ENCODE results near the gene PDF.

Gene PDF

GRCh38 chr16:69325784-69326171 lies 4.6 kb downstream of the PDF start:
- peaks cover 17% of the 10 kb centered on the region for H3K4me1 ChIP-seq (ENCODE audit: control insufficient read depth, insufficient read depth, low read length, poor library complexity, severe bottlenecking)
- no peaks in the 10 kb centered on the region for H3K9me3 ChIP-seq (ENCODE audit: control insufficient read depth, low read length)
- no peaks in the 10 kb centered on the region for H3K27me3 ChIP-seq (replicated peaks; ENCODE audit: control insufficient read depth, insufficient read depth, low read length, poor library complexity, severe bottlenecking)
- no peak for DNase-seq
- H3K4me3 ChIP-seq (ENCODE audit: insufficient read depth, low read depth, low read length, poor library complexity, severe bottlenecking) = no peak overlapping the region
- peaks cover 52% of the 10 kb centered on the region for H3K36me3 ChIP-seq (ENCODE audit: control insufficient read depth, insufficient read depth, low read length)
- H3K27ac ChIP-seq (ENCODE audit: insufficient read depth, low read length, poor library complexity, severe bottlenecking) = no peak overlapping the region

GRCh38 chr16:69324585-69325253 lies 5.7 kb downstream of the PDF start:
- no peaks in the 10 kb centered on the region for H3K27me3 ChIP-seq (replicated peaks; ENCODE audit: control insufficient read depth, insufficient read depth, low read length, poor library complexity, severe bottlenecking)
- H3K36me3 ChIP-seq (ENCODE audit: control insufficient read depth, insufficient read depth, low read length) = peaks cover 63% of the 10 kb centered on the region
- no peak overlapping the region for H3K27ac ChIP-seq (ENCODE audit: insufficient read depth, low read length, poor library complexity, severe bottlenecking)
- H3K4me1 ChIP-seq (ENCODE audit: control insufficient read depth, insufficient read depth, low read length, poor library complexity, severe bottlenecking) = peaks cover 15% of the 10 kb centered on the region
- no peak overlapping the region for H3K4me3 ChIP-seq (ENCODE audit: insufficient read depth, low read depth, low read length, poor library complexity, severe bottlenecking)
- DNase-seq = no peak
- H3K9me3 ChIP-seq (ENCODE audit: control insufficient read depth, low read length) = no peaks in the 10 kb centered on the region

- Histone ChIP-seq H3K27me3 (replicated peaks; ENCODE audit: control insufficient read depth, insufficient read depth, low read length, poor library complexity, severe bottlenecking) (no peaks in the 10 kb centered on the region), H3K27ac (ENCODE audit: insufficient read depth, low read length, poor library complexity, severe bottlenecking) (no peak overlapping the region), H3K4me1 (ENCODE audit: control insufficient read depth, insufficient read depth, low read length, poor library complexity, severe bottlenecking) (peaks cover 9% of the 10 kb centered on the region), H3K9me3 (ENCODE audit: control insufficient read depth, low read length) (no peaks in the 10 kb centered on the region), H3K36me3 (ENCODE audit: control insufficient read depth, insufficient read depth, low read length) (peaks cover 69% of the 10 kb centered on the region), H3K4me3 (ENCODE audit: insufficient read depth, low read depth, low read length, poor library complexity, severe bottlenecking) (no peak overlapping the region)
- DNase-seq = no peak
Measured at GRCh38 chr16:69324013-69324531, 6.3 kb downstream of the PDF start.

- peaks cover 4% of the 10 kb centered on the region for H3K4me1 ChIP-seq (ENCODE audit: control insufficient read depth, insufficient read depth, low read length, poor library complexity, severe bottlenecking)
- no peaks in the 10 kb centered on the region for H3K9me3 ChIP-seq (ENCODE audit: control insufficient read depth, low read length)
- no peak overlapping the region for H3K4me3 ChIP-seq (ENCODE audit: insufficient read depth, low read depth, low read length, poor library complexity, severe bottlenecking)
- H3K27ac ChIP-seq (ENCODE audit: insufficient read depth, low read length, poor library complexity, severe bottlenecking) = no peak overlapping the region
- no peaks in the 10 kb centered on the region for H3K27me3 ChIP-seq (replicated peaks; ENCODE audit: control insufficient read depth, insufficient read depth, low read length, poor library complexity, severe bottlenecking)
- H3K36me3 ChIP-seq (ENCODE audit: control insufficient read depth, insufficient read depth, low read length) = peaks cover 76% of the 10 kb centered on the region
- no peak for DNase-seq
Measured at GRCh38 chr16:69323415-69323814, 7.0 kb downstream of the PDF start.

- Histone ChIP-seq H3K4me3 (ENCODE audit: insufficient read depth, low read depth, low read length, poor library complexity, severe bottlenecking) (no peak overlapping the region), H3K27me3 (replicated peaks; ENCODE audit: control insufficient read depth, insufficient read depth, low read length, poor library complexity, severe bottlenecking) (no peaks in the 10 kb centered on the region), H3K4me1 (ENCODE audit: control insufficient read depth, insufficient read depth, low read length, poor library complexity, severe bottlenecking) (no peaks in the 10 kb centered on the region), H3K9me3 (ENCODE audit: control insufficient read depth, low read length) (no peaks in the 10 kb centered on the region), H3K27ac (ENCODE audit: insufficient read depth, low read length, poor library complexity, severe bottlenecking) (no peak overlapping the region), H3K36me3 (ENCODE audit: control insufficient read depth, insufficient read depth, low read length) (peaks cover 82% of the 10 kb centered on the region)
- DNase-seq = no peak
Measured at GRCh38 chr16:69322343-69322742, 8.0 kb downstream of the PDF start.

- H3K27me3 ChIP-seq (replicated peaks; ENCODE audit: control insufficient read depth, insufficient read depth, low read length, poor library complexity, severe bottlenecking) = no peaks in the 10 kb centered on the region
- H3K4me3 ChIP-seq (ENCODE audit: insufficient read depth, low read depth, low read length, poor library complexity, severe bottlenecking) = no peak overlapping the region
- peaks cover 88% of the 10 kb centered on the region for H3K36me3 ChIP-seq (ENCODE audit: control insufficient read depth, insufficient read depth, low read length)
- no peak for DNase-seq
- H3K27ac ChIP-seq (ENCODE audit: insufficient read depth, low read length, poor library complexity, severe bottlenecking) = no peak overlapping the region
- no peaks in the 10 kb centered on the region for H3K4me1 ChIP-seq (ENCODE audit: control insufficient read depth, insufficient read depth, low read length, poor library complexity, severe bottlenecking)
- H3K9me3 ChIP-seq (ENCODE audit: control insufficient read depth, low read length) = no peaks in the 10 kb centered on the region
Measured at GRCh38 chr16:69321080-69321479, 9.3 kb downstream of the PDF start.

GRCh38 chr16:69320740-69321073 lies 9.7 kb downstream of the PDF start:
- no peaks in the 10 kb centered on the region for H3K27me3 ChIP-seq (replicated peaks; ENCODE audit: control insufficient read depth, insufficient read depth, low read length, poor library complexity, severe bottlenecking)

GRCh38 chr16:69319826-69320739 lies 10.3 kb downstream of the PDF start:
- peaks cover 87% of the 10 kb centered on the region for H3K36me3 ChIP-seq (ENCODE audit: control insufficient read depth, insufficient read depth, low read length)
- no peak for DNase-seq

More at GRCh38 chr16:69320740-69321073, 9.7 kb downstream of the PDF start:
- Histone ChIP-seq H3K4me3 (ENCODE audit: insufficient read depth, low read depth, low read length, poor library complexity, severe bottlenecking) (no peak overlapping the region), H3K27ac (ENCODE audit: insufficient read depth, low read length, poor library complexity, severe bottlenecking) (no peak overlapping the region), H3K36me3 (ENCODE audit: control insufficient read depth, insufficient read depth, low read length) (peaks cover 88% of the 10 kb centered on the region), H3K9me3 (ENCODE audit: control insufficient read depth, low read length) (no peaks in the 10 kb centered on the region), H3K4me1 (ENCODE audit: control insufficient read depth, insufficient read depth, low read length, poor library complexity, severe bottlenecking) (no peaks in the 10 kb centered on the region)
- DNase-seq = no peak

GRCh38 chr16:69319381-69319780 lies 11.0 kb downstream of the PDF start:
- Histone ChIP-seq H3K9me3 (ENCODE audit: control insufficient read depth, low read length) (no peaks in the 10 kb centered on the region), H3K27ac (ENCODE audit: insufficient read depth, low read length, poor library complexity, severe bottlenecking) (no peak overlapping the region), H3K4me3 (ENCODE audit: insufficient read depth, low read depth, low read length, poor library complexity, severe bottlenecking) (no peak overlapping the region), H3K27me3 (replicated peaks; ENCODE audit: control insufficient read depth, insufficient read depth, low read length, poor library complexity, severe bottlenecking) (no peaks in the 10 kb centered on the region), H3K36me3 (ENCODE audit: control insufficient read depth, insufficient read depth, low read length) (peaks cover 84% of the 10 kb centered on the region), H3K4me1 (ENCODE audit: control insufficient read depth, insufficient read depth, low read length, poor library complexity, severe bottlenecking) (no peaks in the 10 kb centered on the region)
- DNase-seq = no peak

More at GRCh38 chr16:69319826-69320739, 10.3 kb downstream of the PDF start:
- no peaks in the 10 kb centered on the region for H3K27me3 ChIP-seq (replicated peaks; ENCODE audit: control insufficient read depth, insufficient read depth, low read length, poor library complexity, severe bottlenecking)
- no peak overlapping the region for H3K27ac ChIP-seq (ENCODE audit: insufficient read depth, low read length, poor library complexity, severe bottlenecking)
- H3K4me3 ChIP-seq (ENCODE audit: insufficient read depth, low read depth, low read length, poor library complexity, severe bottlenecking) = no peak overlapping the region
- no peaks in the 10 kb centered on the region for H3K4me1 ChIP-seq (ENCODE audit: control insufficient read depth, insufficient read depth, low read length, poor library complexity, severe bottlenecking)
- H3K9me3 ChIP-seq (ENCODE audit: control insufficient read depth, low read length) = no peaks in the 10 kb centered on the region

- H3K27ac ChIP-seq (ENCODE audit: insufficient read depth, low read length, poor library complexity, severe bottlenecking) = no peak overlapping the region
- H3K4me1 ChIP-seq (ENCODE audit: control insufficient read depth, insufficient read depth, low read length, poor library complexity, severe bottlenecking) = no peaks in the 10 kb centered on the region
- no peaks in the 10 kb centered on the region for H3K9me3 ChIP-seq (ENCODE audit: control insufficient read depth, low read length)
- no peak for DNase-seq
- H3K27me3 ChIP-seq (replicated peaks; ENCODE audit: control insufficient read depth, insufficient read depth, low read length, poor library complexity, severe bottlenecking) = no peaks in the 10 kb centered on the region
- peaks cover 83% of the 10 kb centered on the region for H3K36me3 ChIP-seq (ENCODE audit: control insufficient read depth, insufficient read depth, low read length)
- H3K4me3 ChIP-seq (ENCODE audit: insufficient read depth, low read depth, low read length, poor library complexity, severe bottlenecking) = no peak overlapping the region
Measured at GRCh38 chr16:69318911-69319289, 11.5 kb downstream of the PDF start.
